GM12864 (cell line): ENCODE results near the gene CNTN1.

ENCODE experiments used
- DNase-seq: peaks from one replicate; pipeline ENCODE4 v3.0.0-alpha.2; 2011; ENCODE audit warnings: low read depth
- H3K4me3 ChIP-seq: 2 replicates; pipeline ENCODE4 v1.5.1; 2011; ENCODE audit warnings: mild to moderate bottlenecking, low read depth, low read length, control low read depth
- CTCF ChIP-seq: IDR thresholded peaks from 2 replicates; pipeline ENCODE4 v1.5.1; 2011; ENCODE audit warnings: low read depth, mild to moderate bottlenecking, moderate library complexity, low read length, control low read depth, inconsistent platforms; ENCODE audit errors: missing control alignments

CNTN1 gene

GRCh38 chr12:40647651-40648050 lies 44.6 kb upstream of the CNTN1 start:
- no peak overlapping the region for H3K4me3 ChIP-seq
- no peak for DNase-seq
- no peak for TF ChIP-seq CTCF

- DNase-seq: no peak
- TF ChIP-seq CTCF: no peak
These were observed 43.7 kb upstream of the CNTN1 start for GRCh38 chr12:40648519-40648918.

GRCh38 chr12:40650038-40650704 lies 42.1 kb upstream of the CNTN1 start:
- H3K4me3 ChIP-seq: no peak overlapping the region
- TF ChIP-seq CTCF: no peak
- DNase-seq: no peak

More at GRCh38 chr12:40648519-40648918, 43.7 kb upstream of the CNTN1 start:
- H3K4me3 ChIP-seq: no peak overlapping the region

- DNase-seq: no peak
- TF ChIP-seq CTCF: no peak
- no peak overlapping the region for H3K4me3 ChIP-seq
These were observed 36.8 kb upstream of the CNTN1 start for GRCh38 chr12:40655451-40655850.

- no peak for DNase-seq
- TF ChIP-seq CTCF: no peak
These were observed 29.9 kb upstream of the CNTN1 start for GRCh38 chr12:40662366-40662765.

GRCh38 chr12:40663781-40664180 lies 28.5 kb upstream of the CNTN1 start:
- H3K4me3 ChIP-seq: no peak overlapping the region
- no peak for DNase-seq
- no peak for TF ChIP-seq CTCF

More at GRCh38 chr12:40662366-40662765, 29.9 kb upstream of the CNTN1 start:
- H3K4me3 ChIP-seq: no peak overlapping the region

GRCh38 chr12:40668099-40668529 lies 24.1 kb upstream of the CNTN1 start:
- no peak for TF ChIP-seq CTCF
- no peak for DNase-seq
- H3K4me3 ChIP-seq: no peak overlapping the region
